H1 (cell line): ENCODE measurements around the gene PRMT9. TPM values are rescaled to one million over a fixed set of nuclear protein-coding genes. Genes with fewer than 3 reads are reported as not detected.

ENCODE experiments used
- CTCF ChIA-PET: fragments of 300-600 bp; sonication (Branson Sonifier 250); formaldehyde crosslinking; loops from one replicate; lab custom pipeline; 2021; ENCODE audit not compliant: partially characterized antibody; lab: Charles Lee
- POLR2A ChIA-PET: fragments of 300-600 bp; sonication (Branson Sonifier 250); formaldehyde crosslinking; loops from one replicate; lab custom pipeline; 2021; ENCODE audit warnings: inconsistent platforms; ENCODE audit not compliant: partially characterized antibody; lab: Charles Lee
- DNase-seq, 2 experiments: peaks; one replicate each; pipeline versions ENCODE4 v3.0.0 to v3.0.0-alpha.2; 2010 to 2022; ENCODE audit warnings: low spot score in 2 of 2, low read depth in 1 of 2, mixed read lengths in 1 of 2
- FAIRE-seq: peaks from 2 replicates; lab custom pipeline; 2011; peaks lifted over from hg19 to GRCh38; lab: Jason Lieb, UNC
- H2AFZ ChIP-seq: 2 replicates; pipeline ENCODE4 v1.8.1; 2012; ENCODE audit warnings: low read length, inconsistent platforms
- H2AK5ac ChIP-seq: 2 replicates; pipeline ENCODE4 v1.6.1; 2013; ENCODE audit warnings: low read depth, low read length
- H2BK120ac ChIP-seq: replicated peaks from 2 replicates; pipeline ENCODE3; 2013; ENCODE audit warnings: low read depth, low read length, inconsistent platforms
- H2BK12ac ChIP-seq: 2 replicates; pipeline ENCODE4 v1.6.1; 2013; ENCODE audit warnings: low read depth, low read length
- H2BK15ac ChIP-seq: 2 replicates; pipeline ENCODE4 v1.6.1; 2013; ENCODE audit warnings: low read length
- H2BK20ac ChIP-seq: 2 replicates; pipeline ENCODE4 v1.6.1; 2013; ENCODE audit warnings: low read length
- H2BK5ac ChIP-seq: 2 replicates; pipeline ENCODE4 v1.6.1; 2013; ENCODE audit warnings: low read depth, low read length
- H3K14ac ChIP-seq: 2 replicates; pipeline ENCODE4 v1.6.1; 2013; ENCODE audit warnings: inconsistent platforms; ENCODE audit not compliant: insufficient read length
- H3K18ac ChIP-seq: 2 replicates; pipeline ENCODE4 v1.6.1; 2013; ENCODE audit warnings: low read length; ENCODE audit errors: extremely low read depth
- H3K23ac ChIP-seq: 2 replicates; pipeline ENCODE4 v1.6.1; 2013; ENCODE audit warnings: inconsistent platforms; ENCODE audit not compliant: insufficient read length
- H3K23me2 ChIP-seq: 2 replicates; pipeline ENCODE4 v1.6.1; 2013; ENCODE audit warnings: low read depth, low read length
- H3K27ac ChIP-seq: 2 replicates; pipeline ENCODE4 v1.6.1; 2011; ENCODE audit warnings: low read depth, low read length, inconsistent platforms
- H3K27me3 ChIP-seq, 4 experiments: replicated peaks in 1 of 4; 1 replicate in 1 of 4; 2 replicates in 3 of 4; pipeline versions ENCODE4 v1.6.1 to v1.8.1; 2011 to 2013; ENCODE audit warnings: low read length in 3 of 4, mild to moderate bottlenecking in 3 of 4, inconsistent platforms in 2 of 4, mixed read lengths in 2 of 4, moderate library complexity in 1 of 4; ENCODE audit not compliant: control insufficient read depth in 3 of 4, insufficient read depth in 3 of 4; ENCODE audit errors: extremely low read depth in 1 of 4
- H3K36me3 ChIP-seq, 4 experiments: 2 replicates each; pipeline versions ENCODE4 v1.6.1 to v1.8.1; 2011 to 2013; ENCODE audit warnings: mild to moderate bottlenecking in 4 of 4, low read length in 3 of 4, moderate library complexity in 2 of 4, control low read depth in 1 of 4, inconsistent platforms in 1 of 4; ENCODE audit not compliant: insufficient read depth in 4 of 4, control insufficient read depth in 2 of 4
- H3K4ac ChIP-seq: replicated peaks from 2 replicates; pipeline ENCODE3; 2013; ENCODE audit warnings: low read length, low read depth, mixed read lengths, inconsistent platforms; ENCODE audit not compliant: insufficient read length
- H3K4me1 ChIP-seq, 4 experiments: replicated peaks in 1 of 4; 1 replicate in 1 of 4; 2 replicates in 3 of 4; pipeline versions ENCODE4 v1.6.1 to v1.8.1; 2011 to 2013; ENCODE audit warnings: low read length in 3 of 4, inconsistent platforms in 2 of 4, mixed read lengths in 1 of 4; ENCODE audit not compliant: insufficient read depth in 4 of 4, control insufficient read depth in 3 of 4
- H3K4me2 ChIP-seq, 2 experiments: 2 replicates each; pipeline versions ENCODE4 v1.6.1 to v1.8.1; 2011 to 2013; ENCODE audit warnings: low read depth in 2 of 2, low read length in 2 of 2, control low read depth in 1 of 2, inconsistent platforms in 1 of 2, mild to moderate bottlenecking in 1 of 2; ENCODE audit not compliant: insufficient read depth in 1 of 2
- H3K4me3 ChIP-seq, 4 experiments: fragments of 200-600, 300-600 bp in 1 of 4; sonication (generic), shearing (Covaris generic), sonication (Bioruptor Twin) in 1 of 4; 2 replicates each; pipeline versions ENCODE4 v1.5.1 to v1.8.1; 2011 to 2016; ENCODE audit warnings: low read length in 4 of 4, low read depth in 3 of 4, control low read depth in 2 of 4, inconsistent platforms in 2 of 4, mild to moderate bottlenecking in 2 of 4, mixed read lengths in 1 of 4, moderate library complexity in 1 of 4; ENCODE audit not compliant: insufficient read depth in 2 of 4; ENCODE audit errors: extremely low read depth in 1 of 4
- H3K56ac ChIP-seq: replicated peaks from 2 replicates; pipeline ENCODE3; 2013; ENCODE audit warnings: low read depth, mild to moderate bottlenecking, mixed read lengths, low read length, inconsistent platforms; ENCODE audit not compliant: insufficient read length
- H3K79me1 ChIP-seq: 2 replicates; pipeline ENCODE4 v1.6.1; 2013; ENCODE audit warnings: low read depth, low read length, control low read depth
- H3K79me2 ChIP-seq, 2 experiments: 2 replicates each; pipeline versions ENCODE4 v1.6.1 to v1.8.1; 2012 to 2013; ENCODE audit warnings: low read length in 2 of 2, mild to moderate bottlenecking in 2 of 2, inconsistent platforms in 1 of 2; ENCODE audit not compliant: insufficient read depth in 2 of 2, control insufficient read depth in 1 of 2
- H3K9ac ChIP-seq, 4 experiments: replicated peaks in 1 of 4; 1 replicate in 1 of 4; 2 replicates in 3 of 4; pipeline versions ENCODE4 v1.6.1 to v1.8.1; 2011 to 2013; ENCODE audit warnings: low read depth in 3 of 4, low read length in 3 of 4, control low read depth in 2 of 4, mild to moderate bottlenecking in 2 of 4, moderate library complexity in 2 of 4, inconsistent platforms in 1 of 4; ENCODE audit errors: extremely low read depth in 1 of 4
- H3K9me3 ChIP-seq, 2 experiments: 2 replicates each; pipeline versions ENCODE4 v1.6.1 to v1.8.1; 2012 to 2013; ENCODE audit warnings: mild to moderate bottlenecking in 2 of 2, moderate library complexity in 2 of 2, control low read depth in 1 of 2, inconsistent platforms in 1 of 2, low read depth in 1 of 2, low read length in 1 of 2, mixed read lengths in 1 of 2; ENCODE audit not compliant: insufficient read depth in 2 of 2
- H4K20me1 ChIP-seq, 2 experiments: replicated peaks in 1 of 2; 2 replicates each; pipeline versions ENCODE3 to v1.8.1; 2011 to 2013; ENCODE audit warnings: inconsistent platforms in 2 of 2, low read length in 2 of 2, mild to moderate bottlenecking in 1 of 2; ENCODE audit not compliant: insufficient read depth in 2 of 2, control insufficient read depth in 1 of 2
- H4K5ac ChIP-seq: 2 replicates; pipeline ENCODE4 v1.6.1; 2013; ENCODE audit warnings: low read length, low read depth, mixed read lengths, inconsistent platforms; ENCODE audit not compliant: insufficient read length
- H4K8ac ChIP-seq: 2 replicates; pipeline ENCODE4 v1.8.0; 2013; ENCODE audit warnings: mild to moderate bottlenecking, moderate library complexity, low read length, inconsistent platforms; ENCODE audit not compliant: insufficient read depth; ENCODE audit errors: extremely low read depth
- H4K91ac ChIP-seq: replicated peaks from 2 replicates; pipeline ENCODE3; 2013; ENCODE audit warnings: low read length, mixed read lengths, inconsistent platforms; ENCODE audit not compliant: insufficient read length
- CBX5 ChIP-seq: fragments of 300-800, 300-1000 bp; sonication (generic); IDR thresholded peaks from 2 replicates; pipeline ENCODE4 v1.7.1; 2016; ENCODE audit warnings: antibody characterized with exemption, low read length, low read depth
- CBX8 ChIP-seq: fragments of 300-800, 300-1000 bp; sonication (generic); IDR thresholded peaks from 2 replicates; pipeline ENCODE4 v1.7.1; 2016; ENCODE audit warnings: low read depth, low read length, borderline replicate concordance
- CHD1 ChIP-seq: IDR thresholded peaks from 2 replicates; pipeline ENCODE4 v1.6.1; 2012; ENCODE audit warnings: low read depth, low read length, improper control_type of control experiment
- E2F6 ChIP-seq: IDR thresholded peaks from 2 replicates; pipeline ENCODE4 v1.6.1; 2012; ENCODE audit warnings: inconsistent platforms
- EGR1 ChIP-seq: IDR thresholded peaks from 2 replicates; pipeline ENCODE4 v1.6.1; 2011; ENCODE audit warnings: low read depth, low read length, borderline replicate concordance
- EP300 ChIP-seq, 2 experiments: IDR thresholded peaks; 1 replicate in 1 of 2; 2 replicates in 1 of 2; pipeline ENCODE4 v1.6.1; 2011 to 2012; ENCODE audit warnings: low read depth in 2 of 2, low read length in 2 of 2, mild to moderate bottlenecking in 2 of 2, borderline replicate concordance in 1 of 2, inconsistent platforms in 1 of 2, moderate library complexity in 1 of 2
- RBBP5 ChIP-seq: IDR thresholded peaks from 2 replicates; pipeline ENCODE4 v1.7.1; 2012; ENCODE audit warnings: low read depth, mild to moderate bottlenecking, inconsistent platforms, low read length, moderate library complexity, borderline replicate concordance
- RNF2 ChIP-seq: fragments of 200-900, 300-1000 bp; sonication (generic); IDR thresholded peaks from 2 replicates; pipeline ENCODE4 v1.7.1; 2016; ENCODE audit warnings: borderline replicate concordance, low read depth, mild to moderate bottlenecking, antibody characterized with exemption, low read length; ENCODE audit not compliant: poor library complexity, severe bottlenecking; ENCODE audit errors: missing control alignments
- SAP30 ChIP-seq: fragments of 300-600 bp; sonication (generic); IDR thresholded peaks from 2 replicates; pipeline ENCODE4 v1.7.1; 2012; ENCODE audit warnings: low read length, moderate library complexity, mild to moderate bottlenecking, inconsistent platforms; ENCODE audit not compliant: insufficient read depth, insufficient replicate concordance
- WGBS, 2 experiments: shearing (Covaris generic) in 1 of 2; methylation state at CpG; one replicate each; pipeline versions ENCODE4 v1.1.6 to v1.1.7; 2013 to 2015; ENCODE audit warnings: low lambda C conversion rate in 2 of 2, mixed read lengths in 2 of 2, inconsistent platforms in 1 of 2, low coverage in 1 of 2, missing lambda C conversion rate in 1 of 2; ENCODE audit not compliant: insufficient replicate concordance in 2 of 2, insufficient coverage in 1 of 2, insufficient read length in 1 of 2; ENCODE audit errors: extremely low coverage in 1 of 2, missing lambda C conversion rate in 1 of 2; 5-methylcytosine and 5-hydroxymethylcytosine counted together
- polyA plus RNA-seq, 7 experiments: library from polyadenylated mRNA; depleted of rRNA in 3 of 7; stranded (reverse) in 5 of 7; unstranded in 2 of 7; fragments of >200 nt in 5 of 7; fragments of 200-250 nt in 2 of 7; gene quantifications; 1 replicate in 5 of 7; 2 replicates in 1 of 7; 4 replicates in 1 of 7; pipeline versions ENCODE4 v1.2.1 to v1.2.3, GENCODE V29; 2011 to 2013; ENCODE audit warnings: missing spikeins in 2 of 7, mixed read lengths in 2 of 7
- total RNA-seq: library from RNA; stranded (reverse); fragmentation: NEBNext Ultra II Directional; extraction: Animal tissue kit (Norgen Biotek cat#: 25700); gene quantifications from 2 replicates; pipeline ENCODE4 v1.2.1, GENCODE V29; 2021

PRMT9 gene
- total and polyA plus RNA-seq, 2 of the 8 experiments (the other 6 are each of a cell fraction or from before 2014, with no cell fraction given) = 3.8 to 9.6 TPM

- CTCF ChIA-PET = interaction anchor here (0.9 to 10.2 kb wide), 5 partner anchors 9 to 579 kb away, joined by 3 to 93 read pairs (median 3); no protein-coding TSS in a partner anchor
These were observed 84.8 kb downstream of the PRMT9 start for GRCh38 chr4:147599206-147599605.

More at GRCh38 chr4:147599206-147599605, 84.8 kb downstream of the PRMT9 start:
- Histone ChIP-seq H3K23me2 (no peaks in the 10 kb centered on the region), H3K4me1 (peaks cover 0 to 3% (median 0%) of the 10 kb centered on the region in 4 experiments; a peak in 1 of 7 replicates), H3K79me2 (no peaks in the 10 kb centered on the region), H2BK20ac (no peak overlapping the region), H3K9me3 (no peaks in the 10 kb centered on the region), H3K14ac (no peak overlapping the region), H3K23ac (no peak overlapping the region), H4K20me1 (no peaks in the 10 kb centered on the region), H3K56ac (no peak overlapping the region), H3K18ac (no peak overlapping the region), H3K79me1 (no peaks in the 10 kb centered on the region), H4K5ac (no peak overlapping the region), H3K27me3 (no peaks in the 10 kb centered on the region), H2BK120ac (no peak overlapping the region), H3K4me3 (no peak overlapping the region), H3K36me3 (no peaks in the 10 kb centered on the region), H4K8ac (no peak overlapping the region), H2BK12ac (no peak overlapping the region), H2AK5ac (no peak overlapping the region), H2BK5ac (no peak overlapping the region), H3K4me2 (no peak overlapping the region), H3K27ac (no peak overlapping the region), H2BK15ac (no peak overlapping the region), H3K9ac (no peak overlapping the region), H3K4ac (no peak overlapping the region), H2AFZ (0 out of 2 replicates have a peak overlapping the region, but pooled peaks have one; percentile 0), H4K91ac (no peak overlapping the region)
- WGBS, 2 experiments = 92% methylated on average over 1 of the region's 1 CpG; no CpG with 5 or more reads in 1 of the 2 experiments
- FAIRE-seq (no peak), DNase-seq (no peak)
- POLR2A ChIA-PET = no interaction called here
- TF ChIP-seq RNF2 (no peak), EP300 (IDR thresholded peaks at IDR 0.05; ENCODE audit: borderline replicate concordance in 1 of 2, low read depth in 2 of 2, low read length in 2 of 2) (no peak), EGR1 (no peak), CBX8 (no peak), SAP30 (no peak), CBX5 (no peak), E2F6 (no peak), RBBP5 (no peak), CHD1 (no peak)
